Measurements from ENCODE around the gene XPOT.
A peak's percentile ranks its signal among the peaks of the same experiment; 100 is the strongest.

The XPOT gene

DNA sequence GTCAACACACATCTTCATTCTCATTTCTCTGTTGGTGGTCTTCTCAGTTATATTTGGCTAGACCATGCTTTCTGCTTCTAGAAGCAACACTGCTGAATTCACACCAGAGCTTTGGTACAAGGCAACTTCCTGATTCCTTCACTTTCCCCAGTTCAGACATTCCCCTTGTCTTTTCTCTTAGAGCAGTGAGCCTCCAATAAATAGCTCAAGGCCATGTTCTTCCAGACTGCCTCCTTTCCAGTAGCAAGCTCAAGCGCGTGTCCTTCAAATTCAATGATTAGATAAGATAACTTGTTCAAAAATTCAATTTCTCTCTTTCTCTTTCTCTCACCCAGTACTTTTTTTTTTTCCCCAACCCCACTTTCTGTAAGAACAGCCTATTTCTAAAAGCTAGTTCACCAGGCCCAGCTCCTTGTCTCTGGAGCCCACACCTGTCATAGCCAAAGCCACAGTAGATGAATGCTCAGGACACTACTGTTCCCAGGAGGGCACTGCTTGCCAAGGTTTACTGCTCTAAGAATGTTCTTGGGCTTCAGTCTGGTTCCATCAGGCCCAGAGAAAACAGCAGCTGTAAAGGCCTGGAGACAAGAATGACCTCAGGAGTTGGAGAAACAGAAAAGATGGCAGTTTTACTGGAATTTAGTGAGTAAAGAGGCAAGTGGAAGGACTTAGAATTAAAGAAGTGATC is 65.4 kb downstream of the XPOT start:
- DNase-seq = no peak

DNA sequence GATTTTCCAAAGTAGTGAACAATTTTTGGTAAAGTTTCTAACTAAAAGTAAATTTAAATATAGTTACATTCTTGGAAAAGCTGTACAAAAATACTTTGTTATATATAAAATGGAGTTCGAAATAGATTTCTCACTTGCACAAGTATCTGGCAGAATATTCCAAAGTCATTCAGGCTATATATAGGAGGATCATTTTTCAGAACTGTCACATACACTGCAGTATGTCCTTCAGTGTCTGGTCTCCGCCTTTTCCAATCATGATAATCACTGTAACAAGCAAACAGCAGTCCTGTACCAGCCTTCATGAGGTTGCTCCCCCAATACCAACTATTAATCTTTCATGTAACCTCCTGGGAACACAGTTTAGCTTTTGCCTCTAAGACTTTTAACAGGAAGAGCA is 66.3 kb downstream of the XPOT start:
- DNase-seq = no peak

DNA sequence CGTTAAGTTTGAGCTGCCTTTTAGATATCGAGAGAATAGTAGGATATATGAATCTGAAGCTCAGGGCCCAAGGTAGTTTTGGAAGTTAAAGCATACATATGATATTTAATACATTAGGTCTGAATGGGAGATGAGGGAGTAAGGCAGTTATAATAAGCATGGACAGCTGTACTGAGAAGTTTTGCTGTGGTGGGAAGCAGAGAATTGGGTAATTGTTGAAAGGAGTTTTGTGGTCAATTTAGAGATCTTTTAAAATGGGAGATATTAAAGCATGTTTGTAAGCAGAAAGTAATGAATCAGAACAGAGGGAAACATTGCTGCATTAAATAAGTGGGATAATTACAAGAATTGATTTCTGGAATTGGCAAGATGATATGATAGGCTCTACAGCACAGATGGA is 69.0 kb downstream of the XPOT start:
- DNase-seq = no peak

DNA sequence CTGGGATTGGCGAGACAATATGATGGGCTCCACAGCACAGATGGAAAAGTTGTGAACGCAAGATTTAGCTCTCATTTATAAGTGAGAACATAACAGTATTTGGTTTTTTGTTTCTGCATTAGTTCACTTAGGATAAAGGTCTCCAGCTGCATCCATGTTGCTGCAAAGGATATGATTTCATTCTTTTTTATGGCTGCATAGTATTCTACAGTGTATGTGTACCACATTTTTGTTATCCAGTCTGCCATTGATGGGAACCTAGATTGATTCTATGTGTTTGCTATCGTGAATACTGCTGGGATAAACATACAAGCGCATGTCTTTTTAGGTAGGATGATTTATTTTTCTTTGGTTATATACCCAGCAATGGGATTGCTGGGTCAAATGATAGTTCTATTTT is 71.3 kb downstream of the XPOT start:
- DNase-seq = no peak

DNA sequence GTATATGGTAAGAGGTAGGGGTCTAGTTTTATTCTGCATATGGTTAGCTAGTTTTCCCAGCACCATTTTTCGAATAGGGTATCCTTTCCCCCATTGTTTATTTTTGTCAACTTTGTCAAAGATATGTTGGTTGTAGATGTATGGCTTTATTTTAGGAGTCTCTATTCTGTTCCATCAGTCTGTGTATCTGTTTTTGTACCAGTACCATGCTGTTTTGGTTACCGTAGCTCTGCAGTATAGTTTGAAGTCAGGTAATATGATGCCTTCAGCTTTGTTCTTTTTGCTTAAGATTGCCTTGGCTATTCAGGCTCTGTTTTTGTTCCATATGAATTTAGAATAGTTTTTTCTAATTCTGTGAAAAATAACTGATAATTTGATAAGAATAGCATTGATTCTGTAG is 72.7 kb downstream of the XPOT start:
- no peak for DNase-seq

DNA sequence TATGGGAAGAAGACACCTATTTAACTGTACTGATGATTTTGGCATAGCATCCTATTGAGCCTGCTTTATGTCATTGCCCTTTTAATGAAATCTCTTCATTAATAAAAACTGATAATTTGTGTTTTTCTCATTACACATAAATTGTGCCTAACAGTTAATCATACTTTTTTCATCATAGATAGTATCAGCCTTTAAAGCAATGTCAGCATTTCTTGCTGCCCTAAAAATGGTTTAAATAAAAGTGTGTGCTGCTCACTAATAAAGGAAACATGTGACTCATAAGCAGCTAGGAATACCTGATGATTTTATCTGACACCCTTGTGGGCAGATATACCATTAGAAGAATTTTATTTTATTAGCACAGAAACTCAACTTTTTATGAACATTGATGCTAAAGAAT is 74.5 kb downstream of the XPOT start:
- DNase-seq = no peak

DNA sequence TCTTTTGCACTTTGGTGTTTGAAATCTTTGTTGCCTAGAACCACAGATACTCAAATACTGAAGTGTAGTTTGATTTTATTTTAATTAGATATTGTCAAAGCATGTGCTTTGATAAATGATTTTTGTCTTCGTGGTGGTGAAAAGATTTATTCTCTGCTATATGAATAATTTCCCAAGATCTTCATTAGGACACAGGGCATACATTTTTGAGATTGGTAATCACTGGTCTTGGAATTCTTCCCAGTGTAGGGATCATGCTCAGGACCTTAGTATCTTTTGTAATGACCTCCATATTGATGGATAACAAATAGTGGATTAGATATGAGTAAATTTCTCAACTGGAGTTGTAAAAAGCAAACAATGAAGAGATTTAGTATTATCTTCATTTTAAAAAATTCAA is 76.0 kb downstream of the XPOT start:
- peak; percentile 62 for DNase-seq

DNA sequence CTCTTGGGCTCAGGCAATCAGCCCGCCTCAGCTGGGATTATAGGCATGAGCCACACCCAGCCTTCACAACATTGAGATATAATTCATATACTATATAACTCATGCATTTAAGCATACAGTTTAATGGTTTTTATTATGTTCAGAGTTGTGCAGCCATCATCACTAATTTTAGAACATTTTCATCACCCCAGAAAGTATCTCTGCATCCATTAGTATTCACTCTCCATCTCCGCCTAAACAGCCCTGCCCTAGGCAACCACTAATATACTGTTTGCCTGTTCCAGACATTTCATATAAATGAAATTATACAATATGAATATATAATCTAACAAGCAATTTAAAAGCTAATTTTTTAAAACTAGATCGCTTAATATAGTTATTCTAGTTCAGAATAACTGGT is 82.5 kb downstream of the XPOT start:
- no peak for DNase-seq

DNA sequence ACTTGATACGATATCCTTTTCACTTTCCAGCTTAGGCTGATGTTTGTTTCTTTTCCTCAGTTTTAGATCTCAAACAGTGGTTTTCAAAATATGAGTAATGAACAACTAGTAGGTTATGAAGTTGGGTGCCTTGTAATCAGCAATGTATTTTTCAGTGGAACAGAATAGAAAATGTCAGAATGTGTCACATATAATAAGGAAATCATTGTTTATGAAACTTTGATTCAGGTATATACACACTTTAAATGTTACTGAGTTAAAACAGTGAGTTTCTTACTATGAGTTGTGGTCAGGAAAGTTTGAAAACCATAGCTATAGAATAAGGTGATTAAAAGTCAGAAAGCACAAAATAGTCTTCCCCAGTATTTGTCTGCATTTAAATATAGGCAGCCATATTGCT is 87.5 kb downstream of the XPOT start:
- no peak for DNase-seq

DNA sequence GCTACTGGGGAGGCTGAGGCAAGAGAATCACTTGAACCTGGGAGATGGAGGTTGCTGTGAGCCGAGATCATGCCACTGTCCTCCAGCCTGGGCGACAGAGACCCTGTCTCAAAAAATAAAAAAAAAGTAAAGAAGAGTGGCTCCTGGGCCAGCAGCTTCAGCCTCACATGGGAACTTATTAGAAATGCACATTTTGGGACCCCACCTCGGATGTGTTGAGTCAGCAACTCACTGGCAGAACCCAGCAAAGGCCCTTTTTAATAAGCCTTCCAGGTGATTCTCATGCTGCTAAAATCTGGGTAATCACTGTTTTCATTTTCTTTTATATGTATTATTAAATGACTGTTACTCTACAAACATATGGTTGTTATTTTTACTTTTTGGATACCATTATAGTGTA is 89.3 kb downstream of the XPOT start:
- DNase-seq = no peak

DNA sequence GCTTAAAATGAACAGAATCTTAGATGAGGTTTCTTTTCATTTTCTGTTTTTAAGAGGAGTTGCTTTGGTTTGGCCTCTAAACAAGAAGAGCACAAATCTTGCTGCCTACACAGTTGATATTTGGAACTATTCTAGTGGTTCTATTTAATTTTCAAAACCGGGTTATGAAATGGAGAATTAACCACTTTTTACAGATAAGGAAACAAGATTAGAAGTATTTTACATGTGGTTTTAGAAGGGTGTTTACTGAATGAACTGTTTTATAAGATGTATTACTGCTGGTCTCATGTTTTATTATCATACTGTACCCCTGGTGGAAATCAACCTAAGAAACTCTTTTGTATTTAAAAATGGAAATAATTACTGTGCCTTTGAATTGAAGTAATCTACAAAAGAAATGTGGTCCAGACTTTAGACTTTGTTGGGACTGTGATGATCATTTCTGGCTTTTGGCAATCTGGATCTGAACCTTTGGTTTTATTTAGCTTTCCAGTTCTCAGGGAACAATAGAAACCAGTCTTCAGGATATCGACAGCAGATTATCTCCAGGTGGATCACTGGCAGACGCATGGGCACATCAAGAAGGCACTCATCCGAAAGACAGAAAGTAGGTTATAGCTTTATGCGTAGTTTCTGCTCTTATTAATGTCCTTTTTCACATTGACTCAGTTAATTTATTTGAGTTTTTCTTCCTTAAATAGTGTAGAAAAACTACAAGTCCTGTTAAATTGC is 91.0 kb downstream of the XPOT start:
- no peak for DNase-seq

DNA sequence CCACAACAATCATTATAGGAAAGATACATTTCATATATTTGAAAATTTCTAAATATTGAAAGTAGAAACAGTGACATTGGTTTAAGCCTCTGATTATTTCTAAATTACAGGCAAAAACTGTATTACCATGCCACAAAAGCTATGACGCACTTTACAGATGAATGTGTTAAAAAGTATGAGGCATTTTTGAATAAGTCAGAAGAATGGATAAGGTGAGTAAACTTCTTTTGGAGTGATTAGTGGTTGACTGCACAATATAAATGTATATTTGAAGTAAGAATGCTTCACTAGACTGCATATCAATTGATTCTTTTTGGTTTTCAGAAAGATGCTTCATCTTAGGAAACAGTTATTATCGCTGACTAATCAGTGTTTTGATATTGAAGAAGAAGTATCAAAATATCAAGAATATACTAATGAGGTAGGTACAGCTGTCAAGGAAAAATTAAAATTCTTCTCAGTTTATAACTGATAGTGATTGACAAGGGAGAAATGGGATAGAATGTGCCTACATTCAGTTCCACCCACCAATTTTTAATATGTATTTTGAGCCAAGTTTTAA is 92.7 kb downstream of the XPOT start:
- DNase-seq = no peak

DNA sequence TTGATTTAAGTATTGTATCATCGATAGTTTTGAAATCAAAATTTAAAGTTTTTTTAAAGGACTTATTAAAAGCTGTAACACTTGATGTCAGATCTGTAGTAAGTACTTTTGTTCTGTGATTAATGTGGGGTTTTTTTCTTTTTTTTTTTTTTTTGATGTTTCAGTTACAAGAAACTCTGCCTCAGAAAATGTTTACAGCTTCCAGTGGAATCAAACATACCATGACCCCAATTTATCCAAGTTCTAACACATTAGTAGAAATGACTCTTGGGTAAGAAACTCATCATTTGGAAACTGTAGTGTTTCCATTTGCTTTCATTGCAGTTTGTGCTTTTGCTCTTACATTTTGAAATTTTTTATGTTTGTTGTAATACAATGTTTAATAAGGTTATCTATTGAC is 93.3 kb downstream of the XPOT start:
- no peak for DNase-seq

DNA sequence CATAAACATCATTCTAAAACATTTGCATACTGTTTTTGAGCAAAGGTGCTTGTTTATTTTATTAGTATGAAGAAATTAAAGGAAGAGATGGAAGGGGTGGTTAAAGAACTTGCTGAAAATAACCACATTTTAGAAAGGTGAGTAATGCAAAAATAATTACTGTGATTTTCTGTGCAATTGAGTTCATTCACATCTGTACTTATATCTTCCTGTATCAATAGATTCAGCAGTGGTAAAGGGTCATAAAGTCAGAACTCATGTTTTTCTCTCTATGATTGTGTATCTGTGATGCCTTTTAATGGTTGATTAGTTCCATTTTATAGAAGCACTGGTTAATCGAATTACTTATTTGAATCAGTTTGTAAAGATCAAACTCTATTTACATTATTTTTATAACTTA is 93.7 kb downstream of the XPOT start:
- DNase-seq = no peak

DNA sequence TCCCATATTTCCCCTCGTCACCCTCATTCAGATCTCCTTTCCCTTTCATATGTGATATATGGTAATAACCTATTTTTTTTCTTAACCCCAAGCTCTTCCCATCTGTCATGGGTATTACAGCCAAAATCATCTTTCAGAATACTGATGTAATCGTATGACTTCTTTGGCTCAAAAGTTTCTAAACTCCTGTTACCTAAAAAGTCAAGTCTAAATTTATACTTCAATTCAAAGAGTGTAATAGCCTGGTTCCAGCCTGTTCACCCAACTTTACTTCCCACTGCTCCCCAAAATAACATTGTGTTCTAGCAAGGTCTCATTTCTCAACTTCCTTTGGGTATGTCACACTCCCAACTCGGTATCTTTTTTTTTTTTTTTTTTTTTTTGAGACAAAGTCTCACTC is 96.2 kb downstream of the XPOT start:
- DNase-seq = no peak

All from fibroblast of skin of scalp (primary cell).